ENCODE data around the gene SLC39A5.
A peak's percentile ranks its signal among the peaks of the same experiment; 100 is the strongest.

SLC39A5 gene

DNA sequence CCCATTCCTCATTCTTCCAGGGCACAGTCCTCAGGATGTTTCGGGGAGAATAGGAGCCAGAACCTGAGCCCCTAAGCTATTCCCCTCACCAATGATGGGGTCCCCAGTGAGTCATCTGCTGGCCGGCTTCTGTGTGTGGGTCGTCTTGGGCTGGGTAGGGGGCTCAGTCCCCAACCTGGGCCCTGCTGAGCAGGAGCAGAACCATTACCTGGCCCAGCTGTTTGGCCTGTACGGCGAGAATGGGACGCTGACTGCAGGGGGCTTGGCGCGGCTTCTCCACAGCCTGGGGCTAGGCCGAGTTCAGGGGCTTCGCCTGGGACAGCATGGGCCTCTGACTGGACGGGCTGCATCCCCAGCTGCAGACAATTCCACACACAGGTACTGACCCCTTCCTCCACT is 1.3 kb downstream of the SLC39A5 start:
- no peak overlapping the region for H3K23ac ChIP-seq (ENCODE audit: low read length in 2 of 2)
- no peak overlapping the region for H2AK5ac ChIP-seq (ENCODE audit: low read length, severe bottlenecking)
- H3K18ac ChIP-seq (ENCODE audit: low read depth in 1 of 2, low read length in 2 of 2) = no peak overlapping the region
- no peak overlapping the region for H2BK12ac ChIP-seq (ENCODE audit: low read length in 2 of 2)
- no peak overlapping the region for H3K4me3 ChIP-seq (ENCODE audit: insufficient read depth in 1 of 2, low read depth in 1 of 2, low read length in 2 of 2)
- no peak overlapping the region for H3K27ac ChIP-seq (ENCODE audit: low read length, poor library complexity, severe bottlenecking)
- H3K36me3 ChIP-seq (ENCODE audit: control insufficient read depth in 1 of 2, insufficient read depth in 2 of 2, low read depth in 1 of 2, low read length in 2 of 2) = peaks cover 18% of the 10 kb centered on the region in 2 experiments
- H2BK15ac ChIP-seq (ENCODE audit: low read depth, poor library complexity, severe bottlenecking) = no peak overlapping the region
- H2AFZ ChIP-seq (ENCODE audit: low read depth, low read length) = no peak overlapping the region
- no peaks in the 10 kb centered on the region for H3K79me1 ChIP-seq (replicated peaks; ENCODE audit: low read length, poor library complexity, severe bottlenecking)
- DNase-seq = no peak
- no peak overlapping the region for H2BK5ac ChIP-seq (ENCODE audit: low read depth, low read length, poor library complexity, severe bottlenecking)
- H4K8ac ChIP-seq (ENCODE audit: low read length) = no peak overlapping the region
- H3K9ac ChIP-seq (ENCODE audit: low read length) = no peak overlapping the region
- no peak overlapping the region for H2BK120ac ChIP-seq (ENCODE audit: low read depth, low read length)
- WGBS = 91% methylated on average over 11 of the region's 11 CpGs
- H3K9me3 ChIP-seq (ENCODE audit: control insufficient read depth, low read length) = no peaks in the 10 kb centered on the region
- no peaks in the 10 kb centered on the region for H3K27me3 ChIP-seq (ENCODE audit: control insufficient read depth in 1 of 2, insufficient read depth in 1 of 2, low read length in 2 of 2)
- no peak overlapping the region for H3K4ac ChIP-seq (ENCODE audit: low read depth in 1 of 2, low read length in 2 of 2)
- peaks cover 3% of the 10 kb centered on the region for H3K4me1 ChIP-seq (ENCODE audit: control insufficient read depth, insufficient read depth, low read depth, low read length)
- no peak overlapping the region for H3K4me2 ChIP-seq (ENCODE audit: low read length, poor library complexity, severe bottlenecking)
- no peak overlapping the region for H3K14ac ChIP-seq (ENCODE audit: low read length in 2 of 2)
- H4K91ac ChIP-seq (ENCODE audit: low read length) = no peak overlapping the region

DNA sequence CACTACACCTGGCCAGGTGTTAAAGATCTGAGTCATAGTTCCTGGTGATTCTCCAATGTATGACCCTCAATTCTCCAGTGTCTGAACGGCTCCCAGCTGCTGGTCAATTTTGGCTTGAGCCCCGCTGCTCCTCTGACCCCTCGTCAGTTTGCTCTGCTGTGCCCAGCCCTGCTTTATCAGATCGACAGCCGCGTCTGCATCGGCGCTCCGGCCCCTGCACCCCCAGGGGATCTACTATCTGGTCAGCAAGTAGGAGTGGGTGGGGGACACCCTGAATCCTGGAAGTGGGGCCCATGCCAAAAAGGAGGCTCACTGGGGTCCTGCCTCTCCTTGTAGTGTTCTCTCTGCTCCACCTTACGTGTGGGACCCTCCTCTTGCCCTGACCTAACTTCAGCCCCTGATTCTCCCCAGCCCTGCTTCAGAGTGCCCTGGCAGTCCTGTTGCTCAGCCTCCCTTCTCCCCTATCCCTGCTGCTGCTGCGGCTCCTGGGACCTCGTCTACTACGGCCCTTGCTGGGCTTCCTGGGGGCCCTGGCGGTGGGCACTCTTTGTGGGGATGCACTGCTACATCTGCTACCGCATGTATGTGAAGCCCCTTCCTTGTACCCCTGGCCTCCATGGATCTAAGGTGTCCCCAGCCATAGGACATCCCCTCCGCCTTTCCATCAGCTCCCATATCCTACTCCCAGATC is 5.0 kb downstream of the SLC39A5 start:
- Histone ChIP-seq H2AFZ (ENCODE audit: low read depth, low read length) (no peak overlapping the region), H3K9ac (ENCODE audit: low read length) (no peak overlapping the region), H3K9me3 (ENCODE audit: control insufficient read depth, low read length) (no peaks in the 10 kb centered on the region), H3K4ac (ENCODE audit: low read depth in 1 of 2, low read length in 2 of 2) (no peak overlapping the region), H4K91ac (ENCODE audit: low read length) (no peak overlapping the region), H3K4me1 (ENCODE audit: control insufficient read depth, insufficient read depth, low read depth, low read length) (peaks cover 11% of the 10 kb centered on the region), H3K18ac (ENCODE audit: low read depth in 1 of 2, low read length in 2 of 2) (no peak overlapping the region), H2AK5ac (ENCODE audit: low read length, severe bottlenecking) (no peak overlapping the region), H3K14ac (ENCODE audit: low read length in 2 of 2) (no peak overlapping the region), H2BK120ac (ENCODE audit: low read depth, low read length) (no peak overlapping the region), H3K27ac (ENCODE audit: low read length, poor library complexity, severe bottlenecking) (no peak overlapping the region), H3K79me1 (replicated peaks; ENCODE audit: low read length, poor library complexity, severe bottlenecking) (peaks cover 9% of the 10 kb centered on the region), H2BK15ac (ENCODE audit: low read depth, poor library complexity, severe bottlenecking) (no peak overlapping the region), H3K27me3 (ENCODE audit: control insufficient read depth in 1 of 2, insufficient read depth in 1 of 2, low read length in 2 of 2) (no peaks in the 10 kb centered on the region), H3K4me2 (ENCODE audit: low read length, poor library complexity, severe bottlenecking) (no peak overlapping the region), H2BK5ac (ENCODE audit: low read depth, low read length, poor library complexity, severe bottlenecking) (no peak overlapping the region), H3K4me3 (ENCODE audit: insufficient read depth in 1 of 2, low read depth in 1 of 2, low read length in 2 of 2) (no peak overlapping the region), H3K23ac (ENCODE audit: low read length in 2 of 2) (no peak overlapping the region), H4K8ac (ENCODE audit: low read length) (no peak overlapping the region), H3K36me3 (ENCODE audit: control insufficient read depth in 1 of 2, insufficient read depth in 2 of 2, low read depth in 1 of 2, low read length in 2 of 2) (peaks cover 36 to 49% of the 10 kb centered on the region in 2 experiments), H2BK12ac (ENCODE audit: low read length in 2 of 2) (no peak overlapping the region)
- 94% methylated on average over 13 of the region's 16 CpGs for WGBS
- no peak for DNase-seq

DNA sequence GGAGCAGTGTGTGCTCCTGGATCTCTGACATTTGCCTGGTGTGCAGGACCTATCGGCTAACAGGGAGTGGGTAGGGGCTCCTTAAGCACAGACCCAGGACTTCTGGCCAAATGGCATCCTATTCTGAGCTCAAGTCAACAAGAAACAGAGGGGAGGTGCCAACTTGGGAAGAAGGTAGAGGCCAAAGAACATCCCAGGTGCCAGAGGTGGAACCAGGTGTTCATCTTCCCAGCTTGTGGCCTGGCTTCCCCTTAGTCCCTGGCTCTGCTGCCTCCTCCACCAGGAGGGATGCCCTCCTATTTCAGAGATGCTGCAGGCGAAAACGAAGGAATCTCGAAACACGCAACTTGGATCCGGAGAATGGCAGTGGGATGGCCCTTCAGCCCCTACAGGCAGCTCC is 6.2 kb downstream of the SLC39A5 start:
- no peak overlapping the region for H3K14ac ChIP-seq (ENCODE audit: low read length in 2 of 2)
- no peak overlapping the region for H3K4ac ChIP-seq (ENCODE audit: low read depth in 1 of 2, low read length in 2 of 2)
- no peak for DNase-seq
- 95% methylated on average over 6 of the region's 6 CpGs for WGBS
- no peak overlapping the region for H2AK5ac ChIP-seq (ENCODE audit: low read length, severe bottlenecking)
- H2BK5ac ChIP-seq (ENCODE audit: low read depth, low read length, poor library complexity, severe bottlenecking) = no peak overlapping the region
- H3K27ac ChIP-seq (ENCODE audit: low read length, poor library complexity, severe bottlenecking) = no peak overlapping the region
- H3K27me3 ChIP-seq (ENCODE audit: control insufficient read depth in 1 of 2, insufficient read depth in 1 of 2, low read length in 2 of 2) = no peaks in the 10 kb centered on the region
- H4K8ac ChIP-seq (ENCODE audit: low read length) = no peak overlapping the region
- H4K91ac ChIP-seq (ENCODE audit: low read length) = no peak overlapping the region
- no peak overlapping the region for H2AFZ ChIP-seq (ENCODE audit: low read depth, low read length)
- H3K4me2 ChIP-seq (ENCODE audit: low read length, poor library complexity, severe bottlenecking) = no peak overlapping the region
- peaks cover 47 to 61% of the 10 kb centered on the region in 2 experiments for H3K36me3 ChIP-seq (ENCODE audit: control insufficient read depth in 1 of 2, insufficient read depth in 2 of 2, low read depth in 1 of 2, low read length in 2 of 2)
- no peaks in the 10 kb centered on the region for H3K9me3 ChIP-seq (ENCODE audit: control insufficient read depth, low read length)
- no peak overlapping the region for H2BK15ac ChIP-seq (ENCODE audit: low read depth, poor library complexity, severe bottlenecking)
- H3K4me3 ChIP-seq (ENCODE audit: insufficient read depth in 1 of 2, low read depth in 1 of 2, low read length in 2 of 2) = no peak overlapping the region
- H2BK12ac ChIP-seq (ENCODE audit: low read length in 2 of 2) = no peak overlapping the region
- H3K79me1 ChIP-seq (replicated peaks; ENCODE audit: low read length, poor library complexity, severe bottlenecking) = peaks cover 17% of the 10 kb centered on the region
- peaks cover 8% of the 10 kb centered on the region for H3K4me1 ChIP-seq (ENCODE audit: control insufficient read depth, insufficient read depth, low read depth, low read length)
- H3K18ac ChIP-seq (ENCODE audit: low read depth in 1 of 2, low read length in 2 of 2) = no peak overlapping the region
- H3K9ac ChIP-seq (ENCODE audit: low read length) = no peak overlapping the region
- no peak overlapping the region for H2BK120ac ChIP-seq (ENCODE audit: low read depth, low read length)
- H3K23ac ChIP-seq (ENCODE audit: low read length in 2 of 2) = no peak overlapping the region

DNA sequence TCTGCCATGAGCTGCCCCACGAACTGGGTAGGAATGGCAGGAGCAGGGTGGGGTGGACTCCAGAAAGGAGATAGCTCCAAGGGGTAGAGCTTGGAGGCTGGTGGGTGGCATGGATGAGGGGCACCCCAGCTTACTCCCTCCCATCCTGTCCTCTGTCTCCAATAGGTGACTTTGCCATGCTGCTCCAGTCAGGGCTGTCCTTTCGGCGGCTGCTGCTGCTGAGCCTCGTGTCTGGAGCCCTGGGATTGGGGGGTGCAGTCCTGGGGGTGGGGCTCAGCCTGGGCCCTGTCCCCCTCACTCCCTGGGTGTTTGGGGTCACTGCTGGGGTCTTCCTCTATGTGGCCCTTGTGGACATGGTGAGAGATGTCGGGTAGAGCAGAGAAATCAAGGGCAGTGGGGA is 7.1 kb downstream of the SLC39A5 start:
- no peak overlapping the region for H3K4me2 ChIP-seq (ENCODE audit: low read length, poor library complexity, severe bottlenecking)
- no peak overlapping the region for H2BK120ac ChIP-seq (ENCODE audit: low read depth, low read length)
- peaks cover 8% of the 10 kb centered on the region for H3K4me1 ChIP-seq (ENCODE audit: control insufficient read depth, insufficient read depth, low read depth, low read length)
- no peak overlapping the region for H2BK15ac ChIP-seq (ENCODE audit: low read depth, poor library complexity, severe bottlenecking)
- H3K27me3 ChIP-seq (ENCODE audit: control insufficient read depth in 1 of 2, insufficient read depth in 1 of 2, low read length in 2 of 2) = no peaks in the 10 kb centered on the region
- H4K91ac ChIP-seq (ENCODE audit: low read length) = no peak overlapping the region
- peaks cover 56 to 69% of the 10 kb centered on the region in 2 experiments for H3K36me3 ChIP-seq (ENCODE audit: control insufficient read depth in 1 of 2, insufficient read depth in 2 of 2, low read depth in 1 of 2, low read length in 2 of 2)
- no peak overlapping the region for H3K14ac ChIP-seq (ENCODE audit: low read length in 2 of 2)
- H2BK5ac ChIP-seq (ENCODE audit: low read depth, low read length, poor library complexity, severe bottlenecking) = no peak overlapping the region
- no peak overlapping the region for H3K9ac ChIP-seq (ENCODE audit: low read length)
- no peak overlapping the region for H3K4ac ChIP-seq (ENCODE audit: low read depth in 1 of 2, low read length in 2 of 2)
- WGBS = 90% methylated on average over 5 of the region's 5 CpGs
- peaks cover 25% of the 10 kb centered on the region for H3K79me1 ChIP-seq (replicated peaks; ENCODE audit: low read length, poor library complexity, severe bottlenecking)
- H3K4me3 ChIP-seq (ENCODE audit: insufficient read depth in 1 of 2, low read depth in 1 of 2, low read length in 2 of 2) = no peak overlapping the region
- H3K18ac ChIP-seq (ENCODE audit: low read depth in 1 of 2, low read length in 2 of 2) = no peak overlapping the region
- DNase-seq = no peak
- no peaks in the 10 kb centered on the region for H3K9me3 ChIP-seq (ENCODE audit: control insufficient read depth, low read length)
- H2AFZ ChIP-seq (ENCODE audit: low read depth, low read length) = no peak overlapping the region
- H3K23ac ChIP-seq (ENCODE audit: low read length in 2 of 2) = no peak overlapping the region
- peak overlapping the region in 1 of 2 experiments; percentile 13 for H2BK12ac ChIP-seq (ENCODE audit: low read length in 2 of 2)
- no peak overlapping the region for H2AK5ac ChIP-seq (ENCODE audit: low read length, severe bottlenecking)
- H3K27ac ChIP-seq (ENCODE audit: low read length, poor library complexity, severe bottlenecking) = no peak overlapping the region
- H4K8ac ChIP-seq (ENCODE audit: low read length) = no peak overlapping the region

Measured in mesenchymal stem cell (in vitro differentiated cells and primary cell).